Sigmoid colon (tissue), 7 donors: Measurements from ENCODE around the gene NAXD. TPM values are rescaled to one million over a fixed set of nuclear protein-coding genes. Genes with fewer than 3 reads are reported as not detected.
"Not testable (repeated sequence)": the region's sequence is repeated elsewhere in the genome, so short reads cannot be mapped to it uniquely, and the experiment has no call there.

Experiments
- DNase-seq: peaks from one replicate; pipeline ENCODE4 v3.0.0-alpha.2; 2019
- H3K27ac ChIP-seq, 4 donors: fragments of 200-600 bp; sonication (generic); one replicate each; pipeline ENCODE4 v1.5.1; 2016 to 2019; ENCODE audit warnings: mild to moderate bottlenecking in 1 of 4
- H3K27me3 ChIP-seq, 3 donors: fragments of 200-600 bp; sonication (generic); one replicate each; pipeline ENCODE4 v1.5.1; 2019; ENCODE audit warnings: mild to moderate bottlenecking in 1 of 3
- H3K36me3 ChIP-seq, 4 donors: fragments of 200-600 bp; sonication (generic); one replicate each; pipeline ENCODE4 v1.5.1; 2016 to 2019
- H3K4me1 ChIP-seq, 4 donors: fragments of 200-600 bp; sonication (generic); one replicate each; pipeline ENCODE4 v1.5.1; 2017 to 2019
- H3K4me3 ChIP-seq, 4 donors: fragments of 200-600 bp; sonication (generic); one replicate each; pipeline ENCODE4 v1.5.1; 2017 to 2019; ENCODE audit warnings: mild to moderate bottlenecking in 2 of 4, moderate library complexity in 1 of 4
- H3K9me3 ChIP-seq, 4 donors: fragments of 200-600 bp in 3 of 4; sonication (generic) in 3 of 4; one replicate each; pipeline versions ENCODE4 v1.5.1 to v1.6.1; 2013 to 2019
- CTCF ChIP-seq, 4 experiments: fragments of 450-650 bp in 3 of 4; fragments of 200-600 bp in 1 of 4; IDR thresholded peaks; one replicate each; pipeline ENCODE4 v1.5.1; 2016 to 2019; ENCODE audit warnings: antibody characterized with exemption in 4 of 4, mild to moderate bottlenecking in 3 of 4, moderate library complexity in 2 of 4
- EP300 ChIP-seq, 4 donors: sonication (generic); formaldehyde crosslinking; IDR thresholded peaks; one replicate each; pipeline ENCODE4 v1.6.1; 2017; ENCODE audit warnings: antibody characterized with exemption in 4 of 4
- POLR2A ChIP-seq, 2 donors: fragments of 450-650 bp; IDR thresholded peaks; one replicate each; pipeline ENCODE4 v1.6.1; 2016; ENCODE audit warnings: antibody characterized with exemption in 2 of 2, mild to moderate bottlenecking in 2 of 2, moderate library complexity in 2 of 2
- POLR2AphosphoS5 ChIP-seq, 4 donors: sonication (generic); formaldehyde crosslinking; IDR thresholded peaks; one replicate each; pipeline ENCODE4 v1.6.1; 2017; ENCODE audit warnings: antibody characterized with exemption in 4 of 4
- WGBS, 2 donors: extraction: QIAGEN DNeasy Blood & Tissue Kit; methylation state at CpG; one replicate each; pipeline ENCODE4 v1.1.7; 2013; 5-methylcytosine and 5-hydroxymethylcytosine counted together
- intact Hi-C: fragments of 100-400 bp; cut with DNase I; formaldehyde crosslinking; loops from one replicate; pipeline ENCODE4 v1.15.1; 2023
- polyA plus RNA-seq, 3 donors: library from polyadenylated mRNA; stranded (reverse); fragments of 200-250 nt; gene quantifications; one replicate each; pipeline ENCODE4 v1.2.3, GENCODE V29; 2013
- total RNA-seq, 4 donors: library from RNA; depleted of rRNA; stranded (reverse); fragments of >200 nt; gene quantifications; one replicate each; pipeline ENCODE4 v1.1.0, GENCODE V29; 2016
- donor health status: healthy with polysubstance abuse.
- donor health status: Bipolar disorder and iron deficiency.
- donor health status: healthy.

NAXD gene
- total and polyA plus RNA-seq, 7 donors: 24.6 to 41.1 (median 33.5) TPM

GRCh38 chr13:110664673-110665072 lies 49.3 kb downstream of the NAXD start:
- 93 to 96% methylated on average over 11 of the region's 11 CpGs for WGBS, 2 donors
- Histone ChIP-seq H3K36me3 (peaks cover 6 to 75% (median 27%) of the 10 kb centered on the region in 4 donors), H3K27me3 (no peaks in the 10 kb centered on the region), H3K4me3 (no peak overlapping the region), H3K27ac (peak overlapping the region in 2 of 4 donors; percentile 10 to 54), H3K4me1 (no peaks in the 10 kb centered on the region), H3K9me3 (no peaks in the 10 kb centered on the region)
- intact Hi-C loops: no loop called here
- DNase-seq: no peak
- no peak for TF ChIP-seq EP300 (IDR thresholded peaks at IDR 0.05)
- TF ChIP-seq POLR2AphosphoS5 (IDR thresholded peaks at IDR 0.05): peak in 1 of 4 donors; percentile 3

GRCh38 chr13:110665491-110666254 lies 50.3 kb downstream of the NAXD start:
- intact Hi-C loops: no loop called here
- no peaks in the 10 kb centered on the region for H3K4me1 ChIP-seq
- DNase-seq: no peak
- peaks cover 6 to 78% (median 28%) of the 10 kb centered on the region in 4 donors for H3K36me3 ChIP-seq
- no peaks in the 10 kb centered on the region for H3K9me3 ChIP-seq
- TF ChIP-seq POLR2AphosphoS5 (IDR thresholded peaks at IDR 0.05): no peak
- TF ChIP-seq CTCF (IDR thresholded peaks at IDR 0.05): no peak
- H3K4me3 ChIP-seq: no peak overlapping the region
- H3K27ac ChIP-seq: no peak overlapping the region
- H3K27me3 ChIP-seq: no peaks in the 10 kb centered on the region
- 83 to 84% methylated on average over 23 of the region's 23 CpGs for WGBS, 2 donors

- intact Hi-C loops: no loop called here
- no peak overlapping the region for H3K27ac ChIP-seq
Observed at GRCh38 chr13:110666255-110666533, 50.8 kb downstream of the NAXD start.

GRCh38 chr13:110669036-110669435 lies 53.7 kb downstream of the NAXD start:
- intact Hi-C loops: no loop called here
- no peaks in the 10 kb centered on the region for H3K4me1 ChIP-seq
- 90 to 95% methylated on average over 9 of the region's 9 CpGs for WGBS, 2 donors
- TF ChIP-seq EP300 (IDR thresholded peaks at IDR 0.05): no peak
- TF ChIP-seq CTCF (IDR thresholded peaks at IDR 0.05): no peak
- H3K36me3 ChIP-seq: peaks cover 0 to 50% (median 19%) of the 10 kb centered on the region in 4 donors
- H3K27me3 ChIP-seq: no peaks in the 10 kb centered on the region
- no peaks in the 10 kb centered on the region for H3K9me3 ChIP-seq
- H3K4me3 ChIP-seq: no peak overlapping the region
- DNase-seq: no peak
- H3K27ac ChIP-seq: no peak overlapping the region

More at GRCh38 chr13:110666255-110666533, 50.8 kb downstream of the NAXD start:
- peaks cover 6 to 78% (median 26%) of the 10 kb centered on the region in 4 donors for H3K36me3 ChIP-seq
- DNase-seq: no peak
- no peaks in the 10 kb centered on the region for H3K4me1 ChIP-seq
- H3K4me3 ChIP-seq: no peak overlapping the region
- TF ChIP-seq CTCF (IDR thresholded peaks at IDR 0.05) (no peak), POLR2AphosphoS5 (IDR thresholded peaks at IDR 0.05) (no peak), POLR2A (IDR thresholded peaks at IDR 0.05) (no peak), EP300 (IDR thresholded peaks at IDR 0.05) (no peak)
- H3K27me3 ChIP-seq: no peaks in the 10 kb centered on the region
- WGBS, 2 donors: 92 to 94% methylated on average over 8 of the region's 8 CpGs
- H3K9me3 ChIP-seq: no peaks in the 10 kb centered on the region

GRCh38 chr13:110669814-110670213 lies 54.5 kb downstream of the NAXD start:
- H3K36me3 ChIP-seq: peaks cover 0 to 42% (median 17%) of the 10 kb centered on the region in 4 donors
- H3K27me3 ChIP-seq, H3K4me3 ChIP-seq, H3K4me1 ChIP-seq, DNase-seq, H3K9me3 ChIP-seq, H3K27ac ChIP-seq, intact Hi-C loops: not testable (repeated sequence)
- 95 to 96% methylated on average over 11 of the region's 11 CpGs for WGBS, 2 donors
